ENCODE data around the gene FMN1. TPM values are rescaled to one million over a fixed set of nuclear protein-coding genes. Genes with fewer than 3 reads are reported as not detected.

Gene FMN1
- total RNA-seq, 1 experiment from 2014 or later = 0.37 TPM

DNA sequence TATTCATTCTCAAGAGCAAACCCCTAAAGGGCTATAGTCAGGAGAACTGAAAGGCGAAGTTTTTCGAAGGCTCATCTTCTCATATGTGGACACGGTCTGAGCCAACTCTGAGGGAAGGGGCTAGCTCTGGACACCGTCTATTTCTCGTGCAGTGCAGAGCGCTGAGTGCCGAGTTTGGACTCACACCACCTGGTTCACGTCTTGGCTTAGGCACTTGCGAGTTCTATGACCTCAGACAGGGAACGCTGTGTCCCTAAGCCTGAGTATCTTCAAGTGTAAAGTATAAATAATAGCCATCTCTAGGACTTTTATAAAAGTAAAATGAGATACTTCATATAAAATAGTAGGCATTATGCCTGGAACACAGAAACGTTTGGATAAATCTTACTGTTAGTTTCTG is 223.7 kb downstream of the FMN1 start:
- no peaks in the 10 kb centered on the region for H3K4me1 ChIP-seq (ENCODE audit: insufficient read depth, low read length, poor library complexity, severe bottlenecking)
- no peak for TF ChIP-seq EZH2 (IDR thresholded peaks at IDR 0.05; ENCODE audit: borderline replicate concordance, low read depth, low read length, poor library complexity, severe bottlenecking)
- TF ChIP-seq, protein P1, sequence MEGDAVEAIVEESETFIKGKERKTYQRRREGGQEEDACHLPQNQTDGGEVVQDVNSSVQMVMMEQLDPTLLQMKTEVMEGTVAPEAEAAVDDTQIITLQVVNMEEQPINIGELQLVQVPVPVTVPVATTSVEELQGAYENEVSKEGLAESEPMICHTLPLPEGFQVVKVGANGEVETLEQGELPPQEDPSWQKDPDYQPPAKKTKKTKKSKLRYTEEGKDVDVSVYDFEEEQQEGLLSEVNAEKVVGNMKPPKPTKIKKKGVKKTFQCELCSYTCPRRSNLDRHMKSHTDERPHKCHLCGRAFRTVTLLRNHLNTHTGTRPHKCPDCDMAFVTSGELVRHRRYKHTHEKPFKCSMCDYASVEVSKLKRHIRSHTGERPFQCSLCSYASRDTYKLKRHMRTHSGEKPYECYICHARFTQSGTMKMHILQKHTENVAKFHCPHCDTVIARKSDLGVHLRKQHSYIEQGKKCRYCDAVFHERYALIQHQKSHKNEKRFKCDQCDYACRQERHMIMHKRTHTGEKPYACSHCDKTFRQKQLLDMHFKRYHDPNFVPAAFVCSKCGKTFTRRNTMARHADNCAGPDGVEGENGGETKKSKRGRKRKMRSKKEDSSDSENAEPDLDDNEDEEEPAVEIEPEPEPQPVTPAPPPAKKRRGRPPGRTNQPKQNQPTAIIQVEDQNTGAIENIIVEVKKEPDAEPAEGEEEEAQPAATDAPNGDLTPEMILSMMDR (conservative IDR thresholded peaks at IDR 0.05; ENCODE audit: low read depth, low read length) = no peak
- ChIA-PET CTCF (interaction anchor here (0.6 kb wide), 1 partner anchor 41 kb away, joined by 13 read pairs; no protein-coding TSS in a partner anchor), POLR2A (ENCODE audit: low non-redundant PET) (no interaction called here)
- no peak overlapping the region for H3K27ac ChIP-seq (ENCODE audit: low read depth, low read length, poor library complexity, severe bottlenecking)
- intact Hi-C loops (cut with micrococcal nuclease; ENCODE audit: unreplicated experiment) = no loop called here
- peaks cover 66% of the 10 kb centered on the region for H3K27me3 ChIP-seq (replicated peaks; ENCODE audit: insufficient read depth, low read depth, low read length, poor library complexity)
- BruUV-seq (replicated peaks) = no TSS peak
- no peaks in the 10 kb centered on the region for H3K36me3 ChIP-seq (ENCODE audit: insufficient read depth, low read length, poor library complexity, severe bottlenecking)
- no peak overlapping the region for H3K4me3 ChIP-seq (ENCODE audit: low read depth, low read length, poor library complexity, severe bottlenecking)
- no peak for DNase-seq (ENCODE audit: low spot score)
- no peaks in the 10 kb centered on the region for H3K9me3 ChIP-seq (ENCODE audit: low read depth, low read length, poor library complexity, severe bottlenecking)

DNA sequence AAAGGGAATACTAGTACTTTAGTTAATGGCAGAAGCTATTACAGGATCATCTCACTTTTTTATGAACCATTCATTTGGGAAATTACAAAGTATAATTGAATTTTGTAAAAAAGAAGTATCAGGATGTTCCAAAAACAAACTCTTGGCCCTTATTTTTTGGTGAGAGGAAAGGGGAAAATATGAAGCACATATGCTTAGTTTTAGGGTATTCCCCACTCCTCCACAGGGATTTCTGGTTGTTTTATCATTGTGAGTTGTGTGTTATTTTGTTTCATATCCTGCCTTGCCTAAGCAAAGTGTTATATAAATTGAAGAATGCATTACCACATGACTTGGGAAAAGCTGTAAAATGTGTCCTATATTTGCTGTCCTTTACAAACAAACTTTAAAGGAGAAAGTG is 227.0 kb downstream of the FMN1 start:
- Histone ChIP-seq H3K27me3 (replicated peaks; ENCODE audit: insufficient read depth, low read depth, low read length, poor library complexity) (peaks cover 43% of the 10 kb centered on the region), H3K9me3 (ENCODE audit: low read depth, low read length, poor library complexity, severe bottlenecking) (no peaks in the 10 kb centered on the region), H3K36me3 (ENCODE audit: insufficient read depth, low read length, poor library complexity, severe bottlenecking) (no peaks in the 10 kb centered on the region), H3K4me1 (ENCODE audit: insufficient read depth, low read length, poor library complexity, severe bottlenecking) (no peaks in the 10 kb centered on the region), H3K4me3 (ENCODE audit: low read depth, low read length, poor library complexity, severe bottlenecking) (no peak overlapping the region), H3K27ac (ENCODE audit: low read depth, low read length, poor library complexity, severe bottlenecking) (no peak overlapping the region)
- TF ChIP-seq, protein P1 (conservative IDR thresholded peaks at IDR 0.05; ENCODE audit: low read depth, low read length) = no peak
- no peak for TF ChIP-seq EZH2 (IDR thresholded peaks at IDR 0.05; ENCODE audit: borderline replicate concordance, low read depth, low read length, poor library complexity, severe bottlenecking)
- CTCF ChIA-PET = no interaction called here
- intact Hi-C loops (cut with micrococcal nuclease; ENCODE audit: unreplicated experiment) = no loop called here
- DNase-seq (ENCODE audit: low spot score) = no peak
- no TSS peak for BruUV-seq (replicated peaks)
- POLR2A ChIA-PET (ENCODE audit: low non-redundant PET) = no interaction called here

DNA sequence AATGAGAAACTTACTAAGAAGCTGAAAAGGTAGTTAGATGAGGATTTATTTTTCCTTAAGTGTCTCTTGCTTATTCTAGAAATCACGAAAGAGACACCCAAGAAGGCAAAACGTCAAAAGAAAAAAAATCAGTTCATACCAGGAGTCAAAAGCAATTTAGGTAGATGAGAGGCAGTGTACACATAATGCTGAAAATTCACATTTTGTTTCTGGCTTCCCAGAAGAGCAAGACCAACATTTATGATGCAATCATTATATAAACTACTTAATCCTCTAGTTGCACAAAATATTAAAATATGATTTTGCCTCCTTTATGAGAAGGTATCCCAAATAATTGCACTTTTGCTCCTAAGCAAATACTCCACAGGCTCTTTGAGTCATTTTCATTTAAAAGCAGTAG is 228.0 kb downstream of the FMN1 start:
- Histone ChIP-seq H3K4me3 (ENCODE audit: low read depth, low read length, poor library complexity, severe bottlenecking) (no peak overlapping the region), H3K27me3 (replicated peaks; ENCODE audit: insufficient read depth, low read depth, low read length, poor library complexity) (peaks cover 33% of the 10 kb centered on the region), H3K4me1 (ENCODE audit: insufficient read depth, low read length, poor library complexity, severe bottlenecking) (no peaks in the 10 kb centered on the region), H3K27ac (ENCODE audit: low read depth, low read length, poor library complexity, severe bottlenecking) (no peak overlapping the region), H3K9me3 (ENCODE audit: low read depth, low read length, poor library complexity, severe bottlenecking) (no peaks in the 10 kb centered on the region), H3K36me3 (ENCODE audit: insufficient read depth, low read length, poor library complexity, severe bottlenecking) (no peaks in the 10 kb centered on the region)
- intact Hi-C loops (cut with micrococcal nuclease; ENCODE audit: unreplicated experiment) = no loop called here
- no peak for TF ChIP-seq EZH2 (IDR thresholded peaks at IDR 0.05; ENCODE audit: borderline replicate concordance, low read depth, low read length, poor library complexity, severe bottlenecking)
- TF ChIP-seq, protein P1 (conservative IDR thresholded peaks at IDR 0.05; ENCODE audit: low read depth, low read length) = no peak
- no TSS peak for BruUV-seq (replicated peaks)
- no peak for DNase-seq (ENCODE audit: low spot score)
- CTCF ChIA-PET = no interaction called here
- POLR2A ChIA-PET (ENCODE audit: low non-redundant PET) = no interaction called here

Data from A673 (cell line).